Measurements from ENCODE around the gene GATM.

GATM gene

DNA sequence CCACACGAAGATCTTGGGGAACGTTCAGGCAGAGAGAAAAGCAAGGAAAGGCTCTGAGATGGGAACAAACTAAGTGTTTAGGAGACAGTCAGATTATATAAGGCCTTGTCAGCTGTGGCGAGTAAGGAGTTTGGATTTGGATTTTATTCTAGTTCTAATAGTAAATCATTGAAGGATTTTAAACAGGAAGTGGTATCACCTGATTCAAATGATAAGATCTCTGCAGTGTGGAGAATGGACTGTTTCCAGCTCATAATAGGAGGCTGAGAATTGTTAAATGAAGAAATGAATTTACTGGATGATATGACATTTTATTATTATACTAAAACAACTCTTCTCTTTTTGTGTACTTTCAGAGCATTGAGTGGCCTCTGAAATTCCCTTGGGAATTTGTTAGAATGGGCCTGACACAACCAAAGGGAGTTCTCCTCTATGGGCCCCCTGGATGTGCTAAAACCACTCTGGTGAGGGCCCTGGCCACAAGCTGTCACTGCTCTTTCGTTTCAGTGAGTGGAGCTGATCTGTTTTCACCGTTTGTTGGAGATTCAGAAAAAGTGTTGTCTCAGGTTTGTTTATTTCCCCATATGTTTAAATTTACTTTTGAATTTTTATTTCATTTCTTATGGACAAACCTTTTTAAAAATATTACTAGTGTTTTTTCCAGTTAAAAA, 36.0 kb upstream of the GATM start:
- no peaks in the 10 kb centered on the region for H3K9me3 ChIP-seq
- no peaks in the 10 kb centered on the region for H3K27me3 ChIP-seq
- H3K4me1 ChIP-seq (ENCODE audit: control insufficient read depth in 1 of 2, insufficient read depth in 1 of 2, low read depth in 1 of 2, low read length in 1 of 2) = no peaks in the 10 kb centered on the region
- H3K27ac ChIP-seq = no peak overlapping the region
- TF ChIP-seq, protein P1, sequence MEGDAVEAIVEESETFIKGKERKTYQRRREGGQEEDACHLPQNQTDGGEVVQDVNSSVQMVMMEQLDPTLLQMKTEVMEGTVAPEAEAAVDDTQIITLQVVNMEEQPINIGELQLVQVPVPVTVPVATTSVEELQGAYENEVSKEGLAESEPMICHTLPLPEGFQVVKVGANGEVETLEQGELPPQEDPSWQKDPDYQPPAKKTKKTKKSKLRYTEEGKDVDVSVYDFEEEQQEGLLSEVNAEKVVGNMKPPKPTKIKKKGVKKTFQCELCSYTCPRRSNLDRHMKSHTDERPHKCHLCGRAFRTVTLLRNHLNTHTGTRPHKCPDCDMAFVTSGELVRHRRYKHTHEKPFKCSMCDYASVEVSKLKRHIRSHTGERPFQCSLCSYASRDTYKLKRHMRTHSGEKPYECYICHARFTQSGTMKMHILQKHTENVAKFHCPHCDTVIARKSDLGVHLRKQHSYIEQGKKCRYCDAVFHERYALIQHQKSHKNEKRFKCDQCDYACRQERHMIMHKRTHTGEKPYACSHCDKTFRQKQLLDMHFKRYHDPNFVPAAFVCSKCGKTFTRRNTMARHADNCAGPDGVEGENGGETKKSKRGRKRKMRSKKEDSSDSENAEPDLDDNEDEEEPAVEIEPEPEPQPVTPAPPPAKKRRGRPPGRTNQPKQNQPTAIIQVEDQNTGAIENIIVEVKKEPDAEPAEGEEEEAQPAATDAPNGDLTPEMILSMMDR (IDR thresholded peaks at IDR 0.05) = no peak
- no peak overlapping the region for H3K4me3 ChIP-seq (ENCODE audit: low read depth in 1 of 2, low read length in 1 of 2)
- H3K36me3 ChIP-seq = peaks cover 100% of the 10 kb centered on the region

DNA sequence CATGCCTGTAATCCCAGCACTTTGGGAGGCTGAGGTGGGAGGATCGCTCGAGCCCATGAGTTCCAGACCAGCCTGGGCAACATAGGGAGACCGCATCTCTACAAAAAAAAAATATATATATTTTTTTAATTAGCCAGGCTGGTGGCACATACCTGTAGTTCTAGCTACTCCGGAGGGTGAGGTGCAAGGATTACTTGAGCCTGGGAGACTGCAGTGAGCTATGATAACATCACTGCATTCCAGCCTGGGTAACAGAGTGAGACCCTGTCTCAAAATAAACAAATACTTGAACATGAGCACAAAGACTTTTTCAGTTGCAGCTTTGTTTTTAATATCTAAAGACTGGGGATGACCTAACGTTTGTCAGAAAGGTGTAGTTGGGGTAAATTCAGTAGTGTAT, 31.3 kb upstream of the GATM start:
- Histone ChIP-seq H3K27me3 (no peaks in the 10 kb centered on the region), H3K27ac (no peak overlapping the region), H3K36me3 (peaks cover 98% of the 10 kb centered on the region), H3K4me3 (ENCODE audit: low read depth in 1 of 2, low read length in 1 of 2) (no peak overlapping the region), H3K4me1 (ENCODE audit: control insufficient read depth in 1 of 2, insufficient read depth in 1 of 2, low read depth in 1 of 2, low read length in 1 of 2) (peaks cover 0 to 3% of the 10 kb centered on the region in 2 experiments), H3K9me3 (no peaks in the 10 kb centered on the region)
- TF ChIP-seq, protein P1 (IDR thresholded peaks at IDR 0.05) = no peak

DNA sequence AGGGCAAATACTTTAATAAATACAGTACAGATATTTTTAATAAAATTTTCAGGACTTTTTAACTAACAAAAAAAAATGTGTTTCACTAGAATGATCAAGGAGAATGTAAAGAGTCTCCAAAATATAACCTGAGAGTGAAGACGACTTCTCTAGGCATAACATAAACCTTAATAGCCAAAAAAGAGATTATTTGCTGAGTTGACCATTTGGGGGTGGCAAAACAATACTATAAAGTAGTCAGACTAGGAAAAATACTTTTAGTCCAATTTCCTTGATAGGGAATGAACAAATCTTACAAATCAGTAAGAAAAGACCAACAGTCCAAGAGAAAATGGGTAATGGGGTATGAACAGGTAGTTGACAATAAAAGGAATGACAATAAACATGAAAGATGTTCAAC, 29.4 kb upstream of the GATM start:
- H3K4me1 ChIP-seq (ENCODE audit: control insufficient read depth in 1 of 2, insufficient read depth in 1 of 2, low read depth in 1 of 2, low read length in 1 of 2) = peaks cover 15 to 17% of the 10 kb centered on the region in 2 experiments
- H3K36me3 ChIP-seq = peaks cover 79% of the 10 kb centered on the region
- no peak overlapping the region for H3K4me3 ChIP-seq (ENCODE audit: low read depth in 1 of 2, low read length in 1 of 2)
- H3K9me3 ChIP-seq = no peaks in the 10 kb centered on the region
- H3K27me3 ChIP-seq = no peaks in the 10 kb centered on the region
- no peak overlapping the region for H3K27ac ChIP-seq
- TF ChIP-seq, protein P1 (IDR thresholded peaks at IDR 0.05) = no peak

DNA sequence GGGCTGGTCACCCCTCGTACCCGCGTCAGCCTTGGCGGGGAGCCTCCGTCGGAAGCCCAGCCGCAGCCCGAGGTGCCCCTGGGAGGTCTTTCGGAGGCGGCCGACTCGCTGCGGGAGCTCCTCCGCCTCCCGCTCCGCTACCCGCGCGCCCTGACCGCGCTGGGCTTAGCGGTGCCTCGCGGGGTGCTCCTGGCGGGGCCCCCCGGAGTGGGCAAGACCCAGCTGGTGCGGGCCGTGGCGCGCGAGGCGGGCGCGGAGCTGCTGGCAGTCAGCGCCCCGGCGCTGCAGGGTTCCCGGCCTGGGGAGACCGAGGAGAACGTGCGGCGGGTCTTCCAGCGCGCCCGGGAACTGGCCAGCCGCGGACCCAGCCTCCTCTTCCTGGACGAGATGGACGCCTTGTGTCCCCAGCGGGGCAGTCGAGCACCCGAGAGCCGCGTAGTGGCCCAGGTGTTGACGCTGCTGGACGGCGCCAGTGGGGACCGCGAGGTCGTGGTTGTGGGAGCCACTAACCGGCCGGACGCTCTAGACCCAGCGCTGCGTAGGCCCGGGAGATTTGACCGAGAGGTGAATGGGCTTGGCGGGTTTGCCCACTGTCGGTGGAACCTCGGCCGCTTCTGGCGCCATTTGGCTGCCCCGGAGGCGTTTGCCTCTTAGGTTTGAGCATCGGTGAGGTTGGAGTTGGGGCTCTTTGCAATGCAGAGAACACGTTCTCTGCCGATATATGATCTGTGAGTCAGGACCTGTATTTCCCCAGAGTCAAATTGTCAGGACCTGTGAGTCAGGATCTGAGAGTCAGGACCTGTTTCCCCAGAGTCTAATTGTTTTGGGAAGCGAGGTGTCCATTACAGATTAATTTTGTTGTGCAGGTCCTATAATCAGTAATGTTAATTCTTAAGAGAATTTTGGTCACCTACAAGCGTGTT, 24.9 kb upstream of the GATM start:
- H3K9me3 ChIP-seq = no peaks in the 10 kb centered on the region
- peaks cover 35% of the 10 kb centered on the region for H3K36me3 ChIP-seq
- peaks cover 6% of the 10 kb centered on the region for H3K27me3 ChIP-seq
- TF ChIP-seq, protein P1 (IDR thresholded peaks at IDR 0.05) = no peak
- H3K4me3 ChIP-seq (ENCODE audit: low read depth in 1 of 2, low read length in 1 of 2) = peak overlapping the region; percentile 88 to 93
- H3K4me1 ChIP-seq (ENCODE audit: control insufficient read depth in 1 of 2, insufficient read depth in 1 of 2, low read depth in 1 of 2, low read length in 1 of 2) = peaks cover 23% of the 10 kb centered on the region in 2 experiments
- peak overlapping the region; percentile 96 for H3K27ac ChIP-seq

DNA sequence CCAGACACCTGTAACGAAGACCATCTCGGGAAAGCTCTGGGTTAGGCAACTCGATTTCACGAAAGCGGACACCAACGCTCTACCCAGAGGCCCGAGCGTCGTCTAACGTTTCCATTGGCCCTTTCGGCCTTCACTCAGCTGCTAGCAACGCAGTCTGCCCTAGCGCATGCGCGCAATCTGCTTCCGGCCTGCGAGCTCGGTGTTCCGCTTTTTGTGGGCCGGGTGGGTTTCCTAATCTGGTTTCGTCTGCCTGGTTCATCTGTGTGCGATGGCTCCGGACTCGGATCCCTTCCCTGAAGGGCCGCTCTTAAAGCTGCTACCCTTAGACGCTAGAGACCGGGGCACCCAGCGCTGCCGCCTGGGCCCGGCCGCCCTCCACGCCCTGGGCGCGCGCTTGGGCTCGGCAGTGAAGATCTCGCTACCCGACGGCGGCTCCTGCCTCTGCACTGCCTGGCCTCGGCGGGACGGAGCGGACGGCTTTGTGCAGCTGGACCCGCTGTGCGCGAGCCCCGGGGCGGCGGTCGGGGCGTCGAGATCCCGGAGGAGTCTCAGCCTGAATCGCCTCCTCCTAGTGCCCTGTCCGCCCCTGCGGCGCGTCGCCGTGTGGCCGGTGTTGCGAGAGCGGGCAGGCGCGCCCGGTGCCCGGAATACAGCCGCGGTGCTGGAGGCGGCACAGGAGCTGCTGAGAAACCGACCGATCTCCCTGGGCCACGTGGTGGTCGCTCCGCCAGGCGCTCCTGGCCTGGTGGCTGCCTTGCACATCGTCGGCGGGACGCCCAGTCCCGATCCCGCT, 24.0 kb upstream of the GATM start:
- Histone ChIP-seq H3K4me3 (ENCODE audit: low read depth in 1 of 2, low read length in 1 of 2) (peak overlapping the region; percentile 88 to 93), H3K4me1 (ENCODE audit: control insufficient read depth in 1 of 2, insufficient read depth in 1 of 2, low read depth in 1 of 2, low read length in 1 of 2) (peaks cover 23% of the 10 kb centered on the region in 2 experiments), H3K9me3 (no peaks in the 10 kb centered on the region), H3K27ac (peak overlapping the region; percentile 96), H3K27me3 (peaks cover 14% of the 10 kb centered on the region), H3K36me3 (peaks cover 26% of the 10 kb centered on the region)
- TF ChIP-seq, protein P1 (IDR thresholded peaks at IDR 0.05) = no peak

Data from neutrophil (primary cell).